Kasumi-1 (cell line): Measurements from ENCODE around the gene PSKH1.

Experiments used
- DNase-seq, 2 experiments: peaks; one replicate each; lab custom pipeline; 2025; lab: John Stamatoyannopoulos, UW

Gene PSKH1

DNA sequence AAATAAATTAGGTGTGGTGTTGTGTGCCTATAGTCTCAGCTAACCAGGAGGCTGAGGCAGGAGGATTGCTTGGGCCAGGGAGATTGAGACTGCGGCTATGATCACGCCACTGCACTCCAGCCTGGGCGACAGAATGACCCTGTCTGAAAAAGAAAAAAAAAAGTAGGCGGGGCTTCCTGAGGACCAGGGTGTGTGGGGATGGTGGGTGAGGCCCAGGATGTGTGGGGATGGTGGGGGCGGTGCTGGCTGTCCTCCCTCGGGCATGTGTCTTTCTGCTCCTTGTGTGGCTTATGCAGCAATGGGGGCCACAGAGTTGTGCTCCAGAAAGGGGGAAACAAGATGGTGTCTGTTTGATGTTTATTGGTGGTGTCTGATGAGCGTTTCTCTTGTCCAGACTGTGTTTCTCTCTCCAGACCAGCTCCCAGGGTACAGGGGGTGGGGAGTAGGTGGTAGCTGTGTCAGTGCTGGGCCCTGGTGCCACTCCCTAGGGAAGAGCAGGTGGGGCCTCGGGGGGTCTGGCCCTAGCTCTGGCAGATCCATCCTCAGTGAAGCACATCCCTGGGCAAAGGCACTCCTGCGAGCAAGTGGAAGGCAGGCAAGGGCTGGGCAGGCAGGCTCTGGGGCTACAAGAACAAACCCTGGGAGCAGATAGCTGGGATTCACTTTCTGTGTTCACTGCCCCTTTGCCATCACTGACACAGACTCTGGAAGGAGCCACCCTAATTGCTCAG is 48.6 kb downstream of the PSKH1 start:
- DNase-seq = no peak

DNA sequence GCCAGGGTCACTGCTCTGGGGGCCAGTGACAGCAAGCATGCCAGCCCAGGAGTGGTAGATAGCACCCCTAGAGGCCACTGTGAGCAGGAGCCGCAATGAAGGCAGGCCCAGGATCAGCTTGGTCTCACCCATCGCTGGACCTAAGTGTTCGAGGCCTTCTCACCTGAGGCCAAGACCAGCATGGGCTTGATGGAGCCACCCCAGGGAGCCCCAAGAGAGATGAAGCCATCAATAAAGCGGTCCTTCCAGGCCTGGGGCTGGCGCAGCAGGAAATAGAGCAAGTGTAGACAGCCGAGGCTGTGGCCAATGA is 49.1 kb downstream of the PSKH1 start:
- peak; percentile 44 to 54 for DNase-seq

DNA sequence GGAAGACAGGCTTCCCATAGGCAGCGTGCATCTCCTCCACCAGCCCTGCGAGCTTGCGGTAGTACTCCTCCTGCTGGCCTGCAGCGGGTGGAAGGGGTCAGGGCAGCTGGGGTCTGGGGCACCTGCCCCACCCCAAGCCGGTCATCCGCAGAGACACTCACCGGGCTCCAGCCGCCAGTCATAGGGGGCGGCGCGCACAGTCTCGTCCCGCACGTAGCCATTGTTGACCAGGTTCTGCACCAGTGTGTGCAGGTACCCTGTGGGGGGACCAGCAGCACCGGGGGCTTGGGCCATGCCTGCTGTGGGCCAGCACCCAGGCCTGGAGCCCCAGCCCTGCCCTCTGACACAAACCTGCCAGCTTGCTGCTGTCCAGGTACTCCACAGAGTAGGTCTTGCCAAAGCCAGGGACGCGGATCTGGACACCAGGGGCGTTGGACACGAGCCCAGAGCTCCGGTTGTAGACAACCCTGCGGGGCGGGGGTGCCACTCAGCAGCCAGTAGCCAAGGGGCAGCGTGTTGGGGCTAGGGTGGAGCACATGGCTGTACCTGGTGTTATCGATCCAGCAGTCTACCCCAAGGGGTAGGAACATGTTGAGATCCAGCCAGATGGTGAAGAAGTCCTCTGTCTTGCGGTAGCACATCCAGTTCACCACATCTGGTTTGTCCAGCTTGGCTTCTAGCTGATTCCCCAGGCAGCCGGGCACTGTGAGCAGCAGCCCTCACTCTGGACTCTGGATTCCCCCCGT is 49.6 kb downstream of the PSKH1 start:
- no peak for DNase-seq

DNA sequence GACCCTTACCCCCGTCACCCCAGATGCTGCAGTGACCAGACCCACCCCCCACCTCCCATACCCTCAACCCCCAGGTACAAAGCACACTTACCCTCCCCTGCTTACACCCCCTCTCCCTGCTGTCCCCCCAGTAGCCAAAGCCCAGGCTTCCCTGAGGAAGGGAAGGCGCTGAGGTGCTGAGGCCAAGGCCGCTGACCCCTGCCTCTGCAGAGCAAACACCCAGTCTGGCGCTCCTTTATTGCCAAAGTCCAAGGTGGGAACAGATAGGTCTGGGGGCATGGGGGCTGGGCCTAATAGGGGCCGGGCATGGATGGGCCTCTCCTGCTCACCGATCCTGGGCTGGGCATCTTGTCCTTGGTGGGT is 50.2 kb downstream of the PSKH1 start:
- DNase-seq = no peak

DNA sequence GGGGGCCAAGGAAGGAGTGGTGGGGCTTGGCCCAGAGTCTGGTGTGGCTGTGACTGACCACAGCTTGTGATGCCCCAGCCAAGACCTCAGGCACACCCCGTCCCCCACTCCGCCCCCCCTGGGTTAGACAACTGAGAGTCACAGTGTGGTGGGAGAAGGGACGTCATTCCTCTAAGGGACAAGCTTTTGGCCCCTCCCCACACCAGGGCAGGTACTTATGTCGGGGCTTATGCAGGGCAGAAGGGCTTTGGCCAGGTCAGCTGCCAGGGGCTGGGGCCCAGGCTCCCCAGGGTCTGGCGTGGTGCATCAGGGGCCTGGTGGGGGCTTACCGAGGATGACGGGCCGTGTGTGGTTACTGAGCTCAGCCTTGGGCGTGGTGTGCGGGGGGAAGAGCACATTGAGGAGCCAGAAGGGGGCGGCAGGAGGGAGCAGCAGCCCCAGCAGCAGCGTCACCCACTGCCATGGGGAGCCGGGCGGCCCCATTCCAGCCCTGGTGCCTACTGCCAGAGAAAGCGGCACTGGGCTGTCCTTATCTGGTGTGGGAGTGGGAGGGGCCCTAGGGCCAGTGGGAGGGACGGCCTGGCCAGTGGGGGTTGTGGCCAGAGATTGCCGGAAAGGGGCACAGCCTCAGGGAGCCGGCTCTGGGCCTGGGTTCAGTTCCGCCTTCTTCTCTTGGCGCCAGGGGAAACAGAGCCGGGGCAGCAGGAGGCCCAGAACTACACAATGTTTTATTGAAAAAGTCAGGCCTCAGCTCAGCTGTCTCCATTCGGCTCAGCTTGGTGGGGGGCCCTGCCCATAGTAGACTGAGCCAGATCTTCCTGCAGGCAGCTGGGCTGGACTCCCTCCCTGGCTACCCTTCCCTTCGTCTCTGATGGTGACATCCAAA is 50.8 kb downstream of the PSKH1 start, which contains the start of gene LCAT:
Gene LCAT, minus strand, starts transcription at position 502 of the 886 bp plus-strand sequence. Its CDS starts 19 bp downstream, at position 483.
- DNase-seq = no peak

DNA sequence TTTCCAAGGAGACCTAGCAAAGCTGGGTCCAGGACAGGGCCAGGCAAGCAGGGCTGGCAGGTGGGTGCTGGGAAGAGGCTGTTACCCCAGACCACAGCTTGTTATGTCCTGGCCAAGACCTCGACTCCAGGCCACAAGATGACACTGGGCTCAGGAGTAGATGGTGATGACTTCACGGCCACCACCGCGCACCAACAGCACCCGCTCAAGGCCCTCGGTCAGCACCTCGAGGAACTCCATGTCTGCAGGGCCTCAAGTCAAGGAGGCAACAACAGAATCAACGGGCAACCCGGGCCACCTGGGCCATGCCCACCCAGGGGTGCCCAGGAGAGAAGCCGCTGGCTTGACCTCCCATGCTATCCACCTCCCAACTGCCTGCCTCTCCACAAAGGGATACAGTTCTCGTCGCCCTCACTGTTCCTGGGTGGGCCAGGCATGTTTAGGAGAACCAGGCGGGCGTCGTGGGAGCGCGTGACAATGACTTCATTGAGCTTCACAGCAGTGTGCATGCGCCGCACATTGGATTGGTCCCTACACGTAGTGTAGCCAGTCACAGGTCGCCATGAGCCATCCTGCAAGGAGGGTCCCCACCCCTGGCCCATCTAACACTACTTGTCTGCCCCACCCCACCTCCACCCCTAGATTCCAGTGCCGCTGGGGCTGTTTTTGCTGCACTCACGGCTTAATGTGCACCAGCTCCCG is 51.8 kb downstream of the PSKH1 start:
- DNase-seq = no peak

DNA sequence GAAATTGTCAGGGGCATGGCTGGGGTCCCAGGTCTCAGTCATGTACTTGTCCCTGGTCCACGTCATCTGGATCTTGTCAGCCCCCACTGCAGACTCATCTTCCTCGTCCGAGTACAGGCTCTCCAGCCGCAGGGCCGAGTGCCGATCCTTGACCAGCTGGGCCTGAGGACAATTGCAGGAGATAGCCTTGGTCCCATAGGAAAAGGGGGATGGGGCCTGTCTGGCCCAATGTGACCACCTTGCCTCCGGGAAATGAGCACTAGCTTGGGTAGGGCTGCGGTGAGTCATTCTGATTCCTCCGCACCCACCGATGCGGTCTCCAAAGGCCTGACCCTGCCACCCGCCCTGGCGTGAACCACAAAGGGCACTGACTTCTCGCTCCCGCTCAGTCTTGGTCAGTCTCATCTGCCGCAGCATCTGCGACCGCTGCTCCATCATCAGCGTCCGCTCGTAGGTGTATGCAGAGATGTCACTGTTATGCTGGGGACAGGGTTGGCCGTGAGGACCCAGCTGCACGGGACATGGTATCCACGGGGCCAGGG is 52.4 kb downstream of the PSKH1 start:
- no peak for DNase-seq

DNA sequence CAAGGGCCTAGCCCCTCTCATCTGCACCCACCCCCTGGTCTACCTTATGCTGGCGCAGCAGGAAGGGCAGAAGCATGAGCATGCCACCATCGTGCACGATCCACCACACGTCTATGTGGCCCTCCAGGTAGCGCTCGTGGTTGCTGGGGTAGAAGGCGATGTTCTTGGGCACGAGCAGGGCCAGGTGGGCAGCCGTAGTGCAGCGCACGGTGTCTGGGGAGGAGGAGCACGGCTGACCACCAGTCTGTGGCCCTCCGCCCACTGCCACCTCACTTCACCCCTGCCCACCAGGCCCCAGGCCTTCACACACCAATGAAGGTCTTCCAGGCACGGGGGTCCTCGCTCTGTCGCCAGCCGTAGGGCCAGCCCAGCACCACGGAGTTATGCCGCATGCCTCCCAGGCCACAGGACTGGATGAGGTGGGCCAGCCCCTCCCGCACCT is 53.1 kb downstream of the PSKH1 start:
- DNase-seq = no peak

DNA sequence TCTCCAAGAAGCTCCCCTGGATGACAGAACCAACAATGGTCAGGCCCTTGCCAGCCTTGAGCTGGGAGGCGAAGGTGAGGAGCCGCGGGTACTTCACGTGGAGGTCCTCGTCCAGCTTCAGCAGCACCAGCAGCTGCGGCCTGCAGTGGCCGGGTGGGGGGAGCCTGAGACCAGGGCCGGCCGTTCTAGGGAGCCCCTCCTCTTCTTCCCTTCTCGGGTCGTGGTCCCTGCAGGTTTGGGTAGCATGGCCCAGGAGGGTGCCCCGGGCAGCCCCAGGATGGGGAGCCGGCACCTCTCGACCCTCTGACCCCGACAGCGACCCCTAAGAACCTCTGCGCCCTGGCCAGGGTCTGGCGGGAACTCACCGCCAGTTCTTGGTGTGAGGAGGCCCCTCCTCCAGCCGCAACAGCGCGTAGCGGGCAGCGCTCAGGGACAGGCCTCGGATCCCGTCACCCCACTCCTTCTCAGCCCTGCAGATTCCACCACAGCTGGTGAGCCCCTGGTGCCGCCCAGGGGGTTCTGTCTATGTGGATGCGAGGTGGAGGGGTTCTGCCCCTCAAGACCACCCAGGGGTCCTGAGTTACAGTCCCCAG is 54.0 kb downstream of the PSKH1 start:
- no peak for DNase-seq

DNA sequence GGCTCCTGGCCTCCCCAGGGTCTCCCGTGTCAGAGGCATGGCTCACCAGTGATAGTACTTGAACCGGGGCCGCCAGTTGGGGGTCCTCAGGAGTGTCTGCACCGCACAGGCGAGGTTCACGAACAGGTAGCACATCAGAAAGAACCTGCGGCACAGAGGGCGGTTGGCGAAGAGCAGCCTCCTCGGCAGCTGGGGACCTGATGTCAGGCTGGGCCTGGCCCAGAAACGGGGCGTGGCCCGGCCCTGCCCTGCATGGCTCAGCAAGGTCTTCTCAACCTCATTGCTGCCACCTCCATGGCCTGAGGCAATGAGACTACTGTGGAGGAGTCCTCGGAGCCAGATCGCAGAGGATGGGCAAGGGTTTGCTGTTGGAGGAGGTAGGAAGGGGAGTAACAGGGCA is 55.0 kb downstream of the PSKH1 start:
- no peak for DNase-seq

DNA sequence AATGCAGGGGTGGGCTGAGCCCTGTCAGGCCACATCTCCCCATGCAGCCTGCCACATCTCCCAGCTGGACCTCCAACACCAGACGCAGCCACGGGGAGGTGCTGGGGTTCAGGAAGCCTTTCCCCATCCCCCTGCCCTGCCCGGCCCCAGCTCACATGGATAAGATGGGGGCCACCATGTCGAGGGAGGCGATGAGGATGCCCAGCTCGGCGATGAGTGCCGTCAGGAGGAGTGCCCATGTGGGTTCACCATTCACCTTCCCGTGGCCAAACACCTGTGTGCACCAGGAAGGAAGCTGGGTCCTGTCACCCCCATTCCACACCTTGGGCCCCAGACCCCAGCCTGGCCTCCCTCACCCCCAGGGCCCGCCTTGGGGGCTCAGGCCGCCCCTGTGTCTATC is 56.6 kb downstream of the PSKH1 start:
- no peak for DNase-seq

DNA sequence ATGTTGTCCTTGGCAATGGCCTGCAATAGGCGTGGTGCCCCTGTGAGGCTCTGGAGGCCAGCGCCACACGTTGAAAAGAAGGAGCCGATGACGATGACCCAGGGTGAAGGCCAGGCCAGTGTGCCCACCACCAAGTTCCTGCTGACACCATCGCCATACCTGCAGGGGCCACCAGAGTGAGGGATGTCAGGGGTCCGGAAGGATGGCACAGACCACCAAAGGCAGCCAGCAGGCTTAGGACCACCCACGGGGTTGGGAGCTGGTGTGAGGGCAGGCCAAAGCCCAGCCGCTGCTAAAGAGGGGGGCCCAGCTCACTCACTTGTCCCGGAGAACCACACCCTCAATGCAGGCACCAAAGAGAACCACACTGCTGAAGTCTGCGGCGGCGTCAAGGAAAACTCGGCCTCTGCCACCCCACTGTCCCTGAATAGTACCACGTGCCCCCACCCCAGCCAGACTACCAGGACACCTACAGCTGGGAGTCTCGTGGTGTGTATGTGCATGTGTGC is 57.3 kb downstream of the PSKH1 start:
- DNase-seq = no peak

DNA sequence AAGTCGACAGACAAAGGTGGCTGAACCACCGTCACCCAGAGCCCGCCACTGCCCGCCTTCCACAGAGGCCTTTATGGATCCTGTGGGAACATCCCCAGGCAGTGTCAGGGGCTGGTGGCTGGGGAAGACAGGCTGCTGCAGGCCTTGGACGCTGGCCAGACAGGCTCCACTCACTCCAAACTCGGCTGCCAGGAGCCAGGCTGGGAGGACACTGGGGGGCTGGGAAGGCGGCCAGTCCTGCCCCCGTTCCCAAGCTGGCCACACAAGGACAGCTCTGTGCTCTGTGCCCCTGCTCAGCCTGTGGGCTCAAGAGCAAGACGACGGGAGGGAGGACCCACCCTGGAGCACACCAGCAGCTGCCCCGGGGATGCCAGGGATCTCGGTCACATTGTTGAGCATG is 58.4 kb downstream of the PSKH1 start:
- DNase-seq = no peak

DNA sequence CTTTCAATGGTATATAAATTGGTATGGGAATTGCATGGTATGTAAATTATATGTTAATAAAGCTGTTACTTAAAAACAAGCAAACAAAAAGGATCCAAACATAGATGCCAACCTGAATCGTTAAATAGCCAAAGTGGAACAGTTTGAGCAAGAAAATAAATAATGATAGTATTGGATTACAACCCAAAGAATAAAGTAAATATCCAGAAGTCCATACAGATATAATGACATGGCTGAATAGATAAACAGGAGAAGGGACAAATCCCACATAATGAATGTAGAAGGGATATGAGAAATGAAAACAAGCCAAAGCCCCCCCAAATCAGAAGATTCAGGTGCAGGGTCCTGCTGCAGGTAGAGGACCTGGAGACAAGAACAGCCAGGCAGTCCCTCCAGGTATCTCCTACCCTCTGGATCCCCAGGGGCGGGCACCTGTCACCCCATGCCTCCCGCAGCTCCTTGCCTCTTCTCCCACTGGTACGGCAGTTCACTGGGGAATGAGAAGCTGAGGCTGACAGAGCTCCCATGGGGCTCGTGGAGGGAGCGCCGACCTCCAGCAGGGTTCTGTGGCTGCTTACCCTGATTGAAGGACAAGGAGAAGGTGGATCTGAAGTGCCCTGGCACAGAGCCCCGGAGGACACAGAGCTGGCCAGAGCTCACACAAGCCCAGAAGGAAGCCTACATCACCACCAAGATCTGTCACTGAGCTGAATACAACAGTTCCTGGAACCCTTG is 60.8 kb downstream of the PSKH1 start:
- DNase-seq = no peak

DNA sequence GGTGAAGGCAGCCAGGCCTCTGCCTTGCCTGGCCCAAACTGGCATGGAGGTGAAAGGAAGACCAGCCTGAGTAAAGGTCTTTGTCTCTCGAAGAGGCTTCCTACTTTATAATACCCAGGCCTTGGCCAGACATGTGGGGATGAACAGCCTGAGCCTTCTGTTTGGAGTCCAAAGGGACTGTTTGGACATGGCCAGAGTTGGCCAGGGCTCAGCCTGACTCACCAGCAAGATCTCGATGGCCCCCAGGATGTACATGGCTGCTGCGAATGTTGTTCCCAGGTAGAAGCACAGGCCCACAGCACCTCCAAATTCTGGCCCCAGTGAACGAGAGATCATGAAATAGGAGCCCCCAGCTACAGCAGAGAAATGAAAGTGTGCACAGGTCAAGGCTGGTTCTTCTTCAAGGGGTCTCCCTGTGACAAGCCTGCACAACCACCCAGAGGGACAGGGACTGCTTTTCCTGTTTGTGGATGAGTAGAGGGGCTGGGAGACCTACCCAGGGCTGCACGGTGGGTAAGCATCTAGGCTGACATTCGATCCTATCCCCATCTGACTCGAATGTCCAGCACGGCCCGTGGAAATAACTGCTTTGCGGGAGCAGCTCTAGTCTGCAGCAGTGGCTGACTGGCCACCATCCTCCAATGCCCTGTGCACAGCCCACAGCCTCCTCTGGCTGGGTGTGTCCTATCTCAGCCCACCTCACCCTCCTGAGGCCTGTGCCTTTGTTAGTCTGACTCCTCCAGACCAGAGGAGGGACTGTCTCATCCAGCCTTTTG is 61.6 kb downstream of the PSKH1 start:
- DNase-seq = no peak

DNA sequence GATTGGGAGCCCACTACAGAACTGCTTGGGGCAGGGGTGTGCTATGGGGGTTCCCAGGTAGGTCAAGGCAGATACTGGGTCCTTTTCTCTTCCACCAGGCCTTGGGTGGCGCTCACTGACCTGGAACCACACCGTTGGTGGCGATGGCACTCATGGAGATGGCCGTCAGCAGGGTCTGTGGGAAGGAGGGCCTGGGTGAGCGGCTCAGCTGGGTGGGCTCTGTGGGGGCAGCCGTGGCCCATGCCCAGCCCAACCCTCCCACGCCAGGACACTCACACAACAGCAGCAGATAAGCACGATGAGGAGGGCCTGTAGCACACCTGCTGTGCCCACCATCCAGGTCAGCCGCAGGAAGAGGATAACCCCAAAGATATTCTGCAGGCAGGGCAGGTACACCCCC is 64.6 kb downstream of the PSKH1 start:
- DNase-seq = no peak

DNA sequence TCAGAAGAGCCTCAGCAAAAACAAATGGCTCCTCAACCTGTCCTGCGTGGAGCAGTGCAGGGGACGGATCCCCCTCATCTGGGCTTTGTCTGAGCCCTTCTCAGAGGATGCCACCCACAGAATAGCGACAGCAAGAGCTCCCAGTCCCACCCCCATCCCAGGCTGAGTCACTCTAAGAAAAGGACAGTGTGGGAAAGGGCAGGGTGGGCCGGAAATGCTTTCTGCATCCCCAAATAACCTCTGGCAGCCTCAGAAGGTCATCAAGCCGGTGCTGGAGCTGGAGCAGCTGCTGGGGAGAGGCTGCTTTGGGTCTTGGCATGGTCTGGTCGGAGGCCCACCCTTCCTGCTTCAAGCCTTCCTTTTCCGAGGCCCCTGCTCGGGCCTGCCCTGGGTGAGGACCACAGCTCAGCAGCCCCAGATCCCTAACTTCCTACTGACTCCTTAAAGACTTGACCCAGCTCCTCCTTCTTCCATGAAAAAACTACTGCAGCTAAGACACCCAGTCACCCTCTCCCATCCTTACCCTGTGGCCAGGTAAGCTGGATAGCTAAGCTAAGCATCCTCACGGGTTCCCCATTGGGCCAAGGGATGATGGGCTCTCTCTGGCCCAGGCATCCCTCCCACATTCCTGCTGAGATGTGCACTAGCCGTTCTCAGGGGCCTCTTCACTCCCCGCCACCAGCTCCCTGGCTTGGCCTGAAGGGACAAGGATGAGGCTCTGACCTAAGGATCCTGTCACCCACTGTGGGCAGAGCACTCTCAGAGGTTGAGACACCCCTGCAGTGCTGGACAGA is 66.7 kb downstream of the PSKH1 start:
- DNase-seq = no peak

DNA sequence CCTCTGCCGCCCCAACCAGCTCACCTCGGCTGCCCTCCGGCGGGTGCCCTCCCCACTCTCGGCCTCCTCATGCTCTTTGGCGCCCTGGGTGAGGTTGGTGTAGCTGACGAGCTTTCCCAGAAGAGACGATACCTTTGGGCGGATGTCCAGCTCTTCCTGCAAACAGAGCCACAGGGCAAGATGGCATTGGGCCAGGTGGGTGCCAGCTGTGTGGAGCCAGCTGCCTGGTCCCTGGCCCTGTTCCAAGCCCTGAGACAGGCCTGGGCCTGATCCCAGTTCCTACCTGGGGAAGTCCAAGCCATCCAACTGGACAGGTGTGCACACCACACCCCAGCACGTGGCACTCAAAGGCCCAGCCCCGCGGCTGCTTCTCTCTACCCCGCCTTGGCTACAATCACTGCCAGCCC is 68.5 kb downstream of the PSKH1 start:
- no peak for DNase-seq

DNA sequence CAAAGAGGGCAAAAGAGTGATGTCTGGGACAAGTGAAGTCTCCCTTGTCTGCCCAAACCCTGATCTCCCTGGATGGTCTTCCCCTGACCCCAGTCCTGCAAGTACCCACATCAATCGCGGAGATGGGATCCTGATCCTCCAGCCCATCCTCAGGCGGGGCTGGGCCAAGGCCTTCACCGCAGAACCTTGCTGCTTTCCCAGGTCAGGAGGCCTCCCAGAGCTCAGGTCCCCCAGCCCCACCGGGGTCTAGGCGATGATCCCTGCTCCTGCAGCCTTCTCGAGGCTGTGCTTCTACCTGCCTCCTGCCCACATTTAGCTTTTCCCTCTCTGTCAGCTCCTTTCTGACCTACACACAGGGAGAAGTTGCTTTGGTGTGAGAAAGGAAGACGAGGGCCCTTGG is 69.1 kb downstream of the PSKH1 start:
- DNase-seq = no peak
